Psoas muscle (tissue), 8 donors: Measurements from ENCODE around the gene SULT1C2. TPM values are rescaled to one million over a fixed set of nuclear protein-coding genes. Genes with fewer than 3 reads are reported as not detected.

ENCODE experiments used
- ATAC-seq, 4 donors: fragments of 200-7000 bp; cut with Tn5 transposase; one replicate each; pipeline ENCODE4 v1.9.1; 2020; ENCODE audit warnings: moderate library complexity in 3 of 4, mild to moderate bottlenecking in 2 of 4
- DNase-seq, 2 donors: peaks; one replicate each; pipeline ENCODE4 v3.0.0-alpha.2; 2020
- H3K27ac ChIP-seq: fragments of 200-600 bp; one replicate; pipeline ENCODE4 v1.8.0; 2022
- H3K27me3 ChIP-seq, 3 donors: fragments of 200-600 bp in 1 of 3; one replicate each; pipeline versions ENCODE4 v1.6.1 to v1.8.0; 2013 to 2022; ENCODE audit warnings: low read length in 2 of 3, mild to moderate bottlenecking in 2 of 3, moderate library complexity in 1 of 3; ENCODE audit not compliant: insufficient read depth in 3 of 3
- H3K36me3 ChIP-seq, 2 donors: fragments of 200-600 bp in 1 of 2; one replicate each; pipeline versions ENCODE4 v1.6.1 to v1.8.0; 2013 to 2022; ENCODE audit warnings: low read depth in 1 of 2, mild to moderate bottlenecking in 1 of 2, moderate library complexity in 1 of 2; ENCODE audit not compliant: insufficient read depth in 1 of 2
- H3K4me1 ChIP-seq: fragments of 200-600 bp; one replicate; pipeline ENCODE4 v1.8.0; 2022
- H3K4me3 ChIP-seq: fragments of 200-600 bp; one replicate; pipeline ENCODE4 v1.8.0; 2022; ENCODE audit warnings: mild to moderate bottlenecking
- H3K9me3 ChIP-seq: fragments of 200-600 bp; one replicate; pipeline ENCODE4 v1.8.0; 2022
- CTCF ChIP-seq: fragments of 200-600 bp; IDR thresholded peaks from one replicate; pipeline ENCODE4 v1.8.0; 2022; ENCODE audit warnings: antibody characterized with exemption
- WGBS, 3 donors: extraction: QIAGEN DNeasy Blood & Tissue Kit; methylation state at CpG; one replicate each; pipeline versions ENCODE4 v1.1.6 to v1.1.7; 2013; 5-methylcytosine and 5-hydroxymethylcytosine counted together
- intact Hi-C, 2 donors: fragments of 100-400 bp; cut with DNase I; formaldehyde crosslinking; loops; one replicate each; pipeline versions ENCODE4 v1.11.0 to v1.14.2; 2022
- polyA plus RNA-seq, 3 donors: library from polyadenylated mRNA; stranded (reverse); fragments of 200-250 nt; gene quantifications; one replicate each; pipeline ENCODE4 v1.2.3, GENCODE V29; 2013
- total RNA-seq, 4 donors: library from RNA; stranded (reverse); fragmentation: NEBNext Ultra II Directional in 2 of 4; extraction: Animal tissue kit (Norgen Biotek cat#: 25700) in 2 of 4; gene quantifications; one replicate each; pipeline versions ENCODE4 v1.2.1 to v1.2.4, GENCODE V29; 2021 to 2023
- donor health status: healthy with polysubstance abuse.
- donor health status: DM: no; HTN: no; CAD: no; lungs with moderate emphysema.
- donor health status: Bipolar disorder and iron deficiency.
- donor health status: healthy.
- donor health status: DM: yes; HTN: yes; CAD: no.
- donor health status: DM: no; HTN: no; CAD: no.
- donor health status: DM: no; HTN: no; CAD: no.
- donor health status: DM: yes; HTN: yes; CAD: no.

The SULT1C2 gene
- total and polyA plus RNA-seq, 7 donors = 0.12 to 0.13 TPM; not detected in 5

DNA sequence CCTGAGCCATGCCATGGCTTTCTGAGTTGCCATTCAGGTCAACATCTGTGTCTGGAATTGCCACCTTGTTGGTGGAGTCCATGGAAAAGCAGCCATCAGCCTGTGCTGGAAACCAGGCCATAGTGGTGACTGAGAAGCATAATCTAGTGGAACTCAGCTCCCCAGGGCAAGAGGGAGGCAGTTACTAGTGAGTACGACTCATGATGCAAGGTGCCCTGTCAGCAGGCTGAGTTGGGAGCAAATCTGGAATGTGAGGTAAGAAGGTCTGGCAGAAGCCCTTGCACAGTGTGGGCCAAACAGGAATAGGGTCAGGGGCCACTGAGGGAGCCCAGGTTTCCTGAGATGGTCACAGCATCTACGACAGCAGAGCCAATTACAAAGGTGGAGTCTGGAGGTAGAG lies 37.1 kb downstream of the SULT1C2 start:
- no peak for ATAC-seq
- no peaks in the 10 kb centered on the region for H3K4me1 ChIP-seq
- no peak for DNase-seq
- intact Hi-C loops = no loop called here
- no peak for TF ChIP-seq CTCF
- H3K4me3 ChIP-seq = no peak overlapping the region
- no peaks in the 10 kb centered on the region for H3K9me3 ChIP-seq
- no peak overlapping the region for H3K27ac ChIP-seq
- no peaks in the 10 kb centered on the region for H3K27me3 ChIP-seq
- WGBS, 3 donors = 77 to 80% (median 79%) methylated on average over 2 of the region's 2 CpGs
- H3K36me3 ChIP-seq = no peaks in the 10 kb centered on the region

- DNase-seq (no peak), ATAC-seq (no peak)
- WGBS, 3 donors = 93 to 99% (median 96%) methylated on average over 2 of the region's 2 CpGs
- intact Hi-C loops = no loop called here
- Histone ChIP-seq H3K4me3 (no peak overlapping the region), H3K9me3 (no peaks in the 10 kb centered on the region), H3K27ac (no peak overlapping the region), H3K36me3 (no peaks in the 10 kb centered on the region), H3K27me3 (peaks cover 0 to 2% (median 0%) of the 10 kb centered on the region in 3 donors), H3K4me1 (no peaks in the 10 kb centered on the region)
- TF ChIP-seq CTCF = no peak
Observed at GRCh38 chr2:108329771-108330170, 41.1 kb downstream of the SULT1C2 start.

DNA sequence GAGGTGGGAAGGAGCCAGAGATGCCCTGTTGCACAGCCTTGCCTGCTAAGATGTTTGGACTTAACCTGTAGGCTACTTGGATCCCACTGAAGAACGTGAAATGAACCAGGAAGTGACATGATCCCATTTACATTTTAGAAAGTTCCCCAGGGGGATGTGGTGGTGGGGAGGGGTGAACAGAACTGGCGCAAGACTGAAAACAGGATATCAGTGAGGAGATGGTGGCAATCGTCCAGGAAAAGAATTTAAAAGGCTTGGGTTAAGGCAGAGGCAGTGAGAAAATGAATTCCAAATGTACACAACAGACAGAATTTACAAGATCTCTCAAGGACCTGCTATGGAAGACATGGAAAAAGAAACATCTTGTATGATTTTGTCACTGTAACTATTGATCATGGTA lies 42.3 kb downstream of the SULT1C2 start:
- WGBS, 3 donors = 34 to 40% (median 38%) methylated on average over 3 of the region's 3 CpGs
- Histone ChIP-seq H3K27me3 (peaks cover 0 to 2% (median 0%) of the 10 kb centered on the region in 3 donors), H3K27ac (no peak overlapping the region), H3K36me3 (no peaks in the 10 kb centered on the region), H3K4me3 (no peak overlapping the region), H3K9me3 (no peaks in the 10 kb centered on the region), H3K4me1 (no peaks in the 10 kb centered on the region)
- intact Hi-C loops = no loop called here
- no peak for ATAC-seq
- no peak for DNase-seq
- TF ChIP-seq CTCF = no peak

DNA sequence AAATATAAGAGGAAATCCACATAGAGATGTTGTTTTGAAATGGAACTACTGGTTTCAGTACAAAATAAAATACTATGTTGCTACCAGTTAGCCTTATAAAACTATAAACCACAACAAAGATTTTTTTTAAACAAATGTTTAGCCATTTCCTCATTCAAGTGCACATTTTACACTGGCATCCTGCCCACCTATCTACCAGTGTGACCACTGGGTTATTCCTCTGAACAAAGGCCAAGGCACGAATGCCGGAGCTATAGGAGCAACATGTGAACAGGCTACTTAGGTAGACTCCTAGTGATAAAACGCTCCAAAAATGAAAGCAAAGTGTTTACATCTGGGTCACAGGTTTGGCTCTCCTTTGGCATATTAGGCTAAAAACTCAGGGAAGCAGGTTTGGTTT lies 57.3 kb downstream of the SULT1C2 start:
- Histone ChIP-seq H3K27me3 (peaks cover 0 to 10% (median 2%) of the 10 kb centered on the region in 3 donors), H3K4me1 (no peaks in the 10 kb centered on the region), H3K4me3 (no peak overlapping the region), H3K9me3 (no peaks in the 10 kb centered on the region), H3K36me3 (no peaks in the 10 kb centered on the region), H3K27ac (no peak overlapping the region)
- TF ChIP-seq CTCF = no peak
- 52 to 58% (median 52%) methylated on average over 3 of the region's 3 CpGs for WGBS, 3 donors
- DNase-seq = no peak
- intact Hi-C loops = loop anchor here in 1 of 2 donors (5.0 kb wide), 1 partner anchor 236 kb away; no protein-coding TSS in a partner anchor
- no peak for ATAC-seq

- no peak for TF ChIP-seq CTCF
- no peaks in the 10 kb centered on the region for H3K36me3 ChIP-seq
- no peak overlapping the region for H3K27ac ChIP-seq
- no peak overlapping the region for H3K4me3 ChIP-seq
- WGBS, 3 donors = 73 to 81% (median 76%) methylated on average over 3 of the region's 3 CpGs
- no peak for DNase-seq
- intact Hi-C loops = loop anchor here in 1 of 2 donors (5.0 kb wide), 1 partner anchor 235 kb away; no protein-coding TSS in a partner anchor
- H3K9me3 ChIP-seq = no peaks in the 10 kb centered on the region
- peaks cover 0 to 10% (median 2%) of the 10 kb centered on the region in 3 donors for H3K27me3 ChIP-seq
- H3K4me1 ChIP-seq = no peaks in the 10 kb centered on the region
- ATAC-seq = no peak
Observed at GRCh38 chr2:108346827-108347226, 58.1 kb downstream of the SULT1C2 start.
